Stromal cell of bone marrow (primary cell): ENCODE results near the gene PIK3C2B.
"Not testable (repeated sequence)": the region's sequence is repeated elsewhere in the genome, so short reads cannot be mapped to it uniquely, and the experiment has no call there.

Experiments
- DNase-seq: peaks from one replicate; pipeline ENCODE4 v3.0.0-alpha.2; 2012; ENCODE audit warnings: low read depth

The PIK3C2B gene

DNA sequence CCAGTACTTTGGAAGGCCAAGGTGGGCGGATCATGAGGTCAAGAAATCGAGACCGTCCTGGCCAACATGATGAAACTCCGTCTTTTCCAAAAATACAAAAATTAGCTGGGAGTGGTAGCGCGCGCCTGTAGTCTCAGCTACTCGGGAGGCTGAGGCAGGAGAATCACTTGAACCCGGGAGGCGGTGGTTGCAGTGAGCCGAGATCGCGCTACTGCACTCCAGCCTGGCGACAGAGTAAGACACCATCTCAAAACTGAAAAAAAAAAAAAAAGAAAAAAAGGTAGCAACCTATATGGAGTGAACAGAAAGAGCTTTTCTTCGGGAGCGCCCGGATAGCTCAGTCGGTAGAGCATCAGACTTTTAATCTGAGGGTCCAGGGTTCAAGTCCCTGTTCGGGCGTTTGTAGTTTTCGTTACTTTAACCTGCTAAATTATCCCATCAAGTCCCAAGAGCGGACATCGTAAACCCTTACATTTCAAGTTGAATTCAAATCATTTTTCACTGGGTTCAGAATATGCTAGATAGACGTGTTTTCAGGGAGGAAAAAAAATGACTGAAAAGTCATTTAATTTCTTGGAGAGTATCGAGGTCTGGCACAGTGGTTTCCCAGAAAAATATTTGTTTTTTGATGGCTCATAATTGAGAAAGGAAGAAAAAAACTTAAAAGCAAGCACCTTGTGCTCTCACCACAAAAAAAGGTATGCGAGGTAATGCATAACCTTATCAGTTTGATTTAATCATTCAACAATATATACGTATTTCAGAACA is 11.8 kb upstream of the PIK3C2B start:
- DNase-seq, result peak; percentile 69

DNA sequence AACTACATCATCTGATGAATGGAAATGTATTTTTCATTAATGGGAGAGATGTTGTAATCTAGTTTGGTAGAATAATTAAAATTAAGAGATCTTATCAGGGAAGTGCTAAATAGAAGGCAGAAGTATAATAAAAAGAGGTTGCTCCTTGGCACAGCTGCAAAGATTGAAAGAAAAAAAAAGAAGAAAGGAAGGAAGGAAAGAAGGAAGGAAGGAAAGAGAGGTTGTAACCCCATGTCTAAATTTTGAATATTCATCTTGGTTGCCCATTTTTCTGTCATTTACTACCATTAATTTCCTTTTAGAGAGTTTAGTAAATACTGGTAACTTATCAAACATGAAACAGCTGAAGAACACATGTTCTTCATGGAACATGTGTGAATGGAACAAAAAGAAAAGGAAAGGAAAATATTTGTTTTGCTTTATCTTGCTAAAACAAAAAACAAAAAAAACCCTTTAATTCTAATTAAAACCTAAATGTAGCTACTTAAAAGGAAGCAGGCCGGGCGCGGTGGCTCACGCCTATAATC is 11.1 kb upstream of the PIK3C2B start:
- no peak for DNase-seq

DNA sequence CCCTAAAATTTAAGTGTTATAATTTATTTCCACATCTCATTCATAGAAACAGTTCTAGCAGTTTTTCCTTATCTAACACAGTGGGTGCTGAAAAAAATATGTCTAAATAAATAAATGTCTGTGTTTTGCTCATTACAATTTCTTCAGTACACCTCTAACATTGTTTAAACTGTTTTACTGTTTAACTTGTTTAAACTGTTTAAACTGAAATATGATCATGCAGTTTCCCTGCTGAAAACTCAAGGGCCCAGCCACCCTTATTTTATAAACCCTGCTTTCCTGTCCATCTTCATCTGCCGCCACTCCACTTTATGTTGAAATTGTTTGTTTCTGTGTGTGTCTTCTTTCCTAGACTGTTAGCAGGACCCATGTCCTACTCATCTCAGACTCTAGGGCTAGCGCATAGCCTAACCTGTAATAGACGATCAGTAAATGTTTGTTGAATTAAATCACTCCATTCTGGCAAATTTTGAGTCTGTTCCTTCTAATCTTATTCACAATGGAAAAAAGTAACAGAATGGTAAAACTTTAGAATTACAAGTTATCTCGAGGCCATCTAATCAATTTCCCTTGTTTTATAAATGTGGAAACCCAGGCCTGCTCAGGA is 9.4 kb upstream of the PIK3C2B start:
- no peak for DNase-seq

DNA sequence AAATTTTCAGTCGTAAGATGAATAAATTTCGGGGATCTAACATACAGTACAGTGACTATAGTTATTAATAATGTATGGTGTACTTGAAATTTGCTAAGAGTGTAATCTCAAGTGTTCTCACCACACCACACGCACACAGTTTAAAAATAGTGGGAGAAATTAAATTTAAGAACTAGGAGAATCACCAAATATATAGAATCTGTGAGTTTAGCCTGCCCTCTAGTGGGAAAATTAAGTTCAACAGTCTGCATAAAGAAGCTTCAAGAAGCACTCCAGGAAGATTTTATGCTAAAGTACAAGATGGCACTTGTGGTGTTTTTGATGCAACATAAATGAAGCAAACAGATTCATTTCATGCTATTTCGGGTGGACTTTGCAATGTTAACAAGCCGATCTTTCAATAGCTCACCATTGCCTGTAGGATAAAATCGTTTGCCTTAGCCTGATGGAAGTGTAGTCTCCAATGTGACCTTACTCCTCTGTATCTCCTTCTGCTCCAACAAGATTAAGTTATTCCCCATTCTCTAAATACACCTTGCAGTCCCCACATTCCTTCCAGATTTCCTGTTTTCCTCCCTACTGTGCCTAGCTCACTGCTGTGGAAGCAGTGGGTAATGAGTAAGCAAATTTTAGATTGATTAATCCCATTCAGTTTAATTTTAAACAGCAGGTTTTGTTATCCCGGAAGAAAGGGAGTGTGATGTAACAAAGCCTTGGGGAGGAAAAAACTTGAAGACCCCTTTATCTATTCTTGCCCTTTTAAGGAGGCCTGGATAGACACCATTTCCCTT is 8.7 kb upstream of the PIK3C2B start:
- no peak for DNase-seq

DNA sequence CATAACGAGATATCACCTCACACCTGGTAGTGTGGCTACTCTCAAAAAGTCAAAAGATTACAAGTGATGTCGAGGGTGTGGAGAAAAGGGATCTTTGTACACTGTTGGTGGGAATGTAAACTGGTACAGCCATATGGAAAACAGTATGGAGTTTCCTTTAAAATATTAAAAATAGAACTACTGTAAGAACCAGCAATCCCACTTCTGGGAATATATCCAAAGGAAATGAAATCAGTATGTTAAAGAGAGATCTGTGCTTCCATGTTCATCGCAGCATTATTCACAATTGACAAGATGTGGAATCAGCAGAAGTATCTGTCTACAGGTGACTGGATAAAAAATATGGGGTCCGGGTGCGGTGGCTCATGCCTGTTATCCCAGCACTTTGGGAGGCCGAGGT is 7.6 kb upstream of the PIK3C2B start:
- DNase-seq, result no peak

GRCh38 chr1:204499511-204500468 is 5.2 kb upstream of the PIK3C2B start:
- no peak for DNase-seq

DNA sequence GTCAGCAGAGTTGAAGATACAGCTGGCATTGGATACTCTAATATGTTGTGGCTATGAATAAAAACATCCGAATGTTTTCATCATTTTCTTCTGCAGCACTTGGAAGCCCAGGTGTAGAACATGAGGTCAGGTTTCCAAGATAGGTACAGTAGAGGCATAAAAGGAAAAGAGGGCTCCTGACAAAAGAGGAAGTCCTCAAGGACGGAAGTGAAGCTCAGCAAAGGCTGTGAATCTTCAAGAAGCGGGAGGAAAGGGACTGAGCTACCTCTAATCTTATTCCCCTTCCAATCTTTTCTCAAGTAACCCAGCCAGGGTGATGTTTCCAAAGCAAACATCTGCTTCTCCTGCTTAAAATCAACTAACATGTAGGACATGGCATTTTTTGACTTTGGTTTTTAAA is 4.4 kb upstream of the PIK3C2B start:
- DNase-seq, result no peak

DNA sequence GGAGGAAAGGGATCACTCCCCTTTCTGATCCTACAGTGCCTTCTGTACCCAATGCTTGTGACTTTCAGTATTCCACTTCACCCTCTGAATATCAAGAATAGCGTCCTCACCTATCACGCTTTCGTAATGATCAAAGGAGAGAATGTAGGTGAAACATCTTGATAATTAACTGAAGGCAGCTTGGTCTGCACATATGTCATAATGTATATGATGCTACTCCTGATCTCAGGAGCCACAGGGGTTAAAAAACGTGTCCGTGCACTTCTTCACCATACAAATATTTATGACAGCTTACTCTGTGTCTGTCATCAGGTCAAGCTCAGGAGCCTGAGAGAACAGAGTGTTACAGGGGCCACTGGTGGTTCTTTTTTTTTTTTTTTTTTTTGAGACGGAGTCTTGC is 1.2 kb upstream of the PIK3C2B start:
- no peak for DNase-seq

DNA sequence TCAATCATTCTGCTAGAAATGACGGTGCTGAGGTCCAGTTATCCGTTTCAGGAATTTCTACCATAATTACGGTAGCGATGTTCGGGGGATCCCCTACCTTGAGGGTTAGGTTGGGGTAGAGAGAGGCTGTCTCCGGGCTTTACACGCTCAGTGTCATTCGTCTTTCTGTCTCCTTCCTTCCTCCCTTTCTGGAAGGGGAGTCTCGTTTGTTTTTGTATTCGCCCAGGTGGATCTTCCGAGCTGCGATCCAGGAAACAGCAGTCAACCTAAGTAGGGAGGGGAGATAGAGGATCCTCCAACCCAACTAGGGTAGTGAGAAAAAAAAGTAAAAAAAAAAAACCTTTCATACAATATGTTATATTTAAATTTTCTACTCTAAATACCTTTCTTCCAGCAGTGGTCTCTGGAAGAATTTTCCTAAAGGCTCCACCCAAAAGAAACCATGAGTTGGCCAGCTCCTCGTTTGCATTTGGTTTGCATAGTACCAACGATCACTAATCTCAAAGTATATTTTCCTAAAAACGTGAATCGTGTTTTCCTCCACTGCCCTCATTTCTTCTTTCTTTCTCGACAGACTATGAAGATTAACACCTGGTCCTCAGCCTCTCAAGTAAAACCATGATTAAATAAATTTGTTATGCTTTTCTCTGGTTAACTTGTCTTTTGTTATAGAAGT is 611 bp upstream of the PIK3C2B start:
- no peak for DNase-seq

GRCh38 chr1:204493984-204494280 is 673 bp downstream of the PIK3C2B start:
- no peak for DNase-seq

GRCh38 chr1:204493145-204493983 is 1.2 kb downstream of the PIK3C2B start:
- no peak for DNase-seq

- no peak for DNase-seq
Observed at GRCh38 chr1:204491655-204492054, 3.0 kb downstream of the PIK3C2B start.

DNA sequence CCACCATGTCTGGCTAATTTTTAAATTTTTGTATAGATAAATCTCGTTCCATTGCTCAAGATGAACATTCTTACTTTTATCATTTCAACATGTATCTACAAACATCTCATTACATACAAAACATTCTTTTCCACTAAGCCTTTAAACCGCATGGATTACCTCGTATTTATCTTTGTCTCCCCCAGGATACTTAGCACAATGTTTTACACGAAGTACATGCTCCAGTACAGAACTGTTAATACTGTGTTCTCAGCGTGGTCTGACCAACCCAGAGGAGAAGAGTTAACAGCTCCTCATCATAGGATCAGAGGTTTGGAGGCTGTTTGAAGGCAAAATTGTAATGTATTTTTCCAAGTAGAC is 7.4 kb downstream of the PIK3C2B start:
- DNase-seq, result no peak

DNA sequence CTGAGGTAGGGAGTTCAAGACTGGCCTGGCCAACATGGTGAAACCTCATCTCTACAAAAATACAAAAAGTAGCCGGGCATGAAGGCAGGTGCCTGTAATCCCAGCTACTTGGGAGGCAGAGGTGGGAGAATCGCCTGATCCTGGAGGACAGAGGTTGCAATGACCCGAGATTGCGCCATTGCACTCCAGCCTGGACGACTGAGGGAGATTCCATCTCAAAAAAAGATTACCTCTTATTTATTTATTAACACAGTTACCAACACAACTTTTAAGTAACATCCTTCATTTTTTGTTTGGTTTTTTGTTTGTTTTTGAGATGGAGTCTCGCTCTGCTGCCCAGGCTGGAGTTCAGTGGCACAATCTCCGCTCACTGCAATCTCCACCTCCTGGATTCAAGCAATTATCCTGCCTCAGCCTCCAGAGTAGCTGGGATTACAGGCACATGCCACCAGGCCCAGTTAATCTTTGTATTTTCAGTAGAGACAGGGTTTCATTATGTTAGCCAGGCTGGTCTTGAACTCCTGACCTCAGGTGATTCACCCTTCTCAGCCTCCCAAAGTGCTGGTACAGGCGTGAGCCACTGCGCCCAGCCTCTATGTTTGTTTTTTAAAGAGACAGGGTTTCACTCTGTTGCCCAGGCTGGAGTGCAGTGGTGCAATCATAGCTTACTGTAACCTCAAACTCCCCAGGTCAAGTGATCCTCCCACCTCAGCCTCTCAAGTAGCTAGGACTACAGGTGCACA is 7.9 kb downstream of the PIK3C2B start:
- DNase-seq, result not testable (repeated sequence)

- DNase-seq, result no peak
Observed at GRCh38 chr1:204483791-204484190, 10.8 kb downstream of the PIK3C2B start.

DNA sequence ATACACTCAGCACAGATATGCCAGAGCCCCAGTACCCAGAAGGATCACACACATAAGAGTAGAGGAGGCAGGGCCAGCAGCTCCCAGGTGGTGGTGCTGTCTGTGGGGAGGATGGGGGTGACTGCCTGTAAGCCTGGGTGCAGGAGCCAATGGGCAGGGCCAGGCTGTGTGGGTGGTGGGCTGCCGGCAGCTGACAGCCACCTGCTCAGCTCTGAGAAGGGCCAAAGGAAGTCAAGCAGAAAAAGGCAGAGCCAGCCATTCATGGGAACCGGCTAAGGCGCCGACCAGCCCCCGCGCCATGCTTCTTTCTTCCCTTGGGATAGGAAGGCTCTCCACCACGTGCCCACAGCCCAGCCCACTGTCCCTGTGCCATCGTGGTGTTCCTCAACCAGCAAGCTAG is 14.1 kb downstream of the PIK3C2B start:
- no peak for DNase-seq

DNA sequence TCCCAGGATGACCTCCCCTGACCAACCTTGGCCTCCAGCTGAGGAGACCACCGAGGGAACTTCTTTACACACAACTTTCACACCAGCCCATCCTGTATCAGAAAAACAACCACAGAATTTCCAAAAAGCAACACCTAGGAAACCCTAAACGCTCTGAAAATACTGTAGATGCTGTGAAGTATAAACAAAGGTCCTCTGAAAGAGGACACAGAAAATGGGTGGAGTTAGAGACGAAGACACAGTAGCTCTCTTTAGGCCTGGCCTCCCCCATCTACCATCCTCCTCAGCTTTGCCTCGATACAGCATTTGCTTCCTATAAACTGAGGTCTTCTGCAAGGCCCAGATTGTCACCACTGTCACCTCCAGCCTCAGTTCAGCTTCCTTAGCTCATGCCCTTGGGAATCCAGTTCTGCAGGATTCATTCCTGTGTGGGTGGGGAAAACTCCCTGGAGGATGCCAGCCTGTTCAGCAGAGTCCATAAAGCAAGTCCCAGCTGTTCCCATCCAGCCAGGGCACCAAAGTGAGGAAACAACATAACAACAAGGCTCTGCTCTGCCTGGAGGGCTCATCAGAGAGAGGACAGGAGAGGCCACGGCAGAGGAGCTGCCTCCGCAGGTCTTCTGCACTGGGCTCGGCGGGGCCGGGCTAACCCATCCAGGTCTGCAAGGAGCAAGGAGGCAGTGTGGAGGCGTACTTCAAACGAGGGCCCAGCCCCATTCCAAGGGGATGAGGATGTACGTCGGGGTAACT is 15.0 kb downstream of the PIK3C2B start:
- DNase-seq, result no peak

- DNase-seq, result no peak
Observed at GRCh38 chr1:204478921-204479320, 15.7 kb downstream of the PIK3C2B start.
